GM12864 (cell line): ENCODE results near the gene OBSCN.
"Not testable (repeated sequence)": the region's sequence is repeated elsewhere in the genome, so short reads cannot be mapped to it uniquely, and the experiment has no call there.

Experiments
- DNase-seq: peaks from one replicate; pipeline ENCODE4 v3.0.0-alpha.2; 2011; ENCODE audit warnings: low read depth
- H3K4me3 ChIP-seq: 2 replicates; pipeline ENCODE4 v1.5.1; 2011; ENCODE audit warnings: mild to moderate bottlenecking, low read depth, low read length, control low read depth
- TF ChIP-seq, protein P1 (sequence below): IDR thresholded peaks from 2 replicates; pipeline ENCODE4 v1.5.1; 2011; ENCODE audit warnings: low read depth, mild to moderate bottlenecking, moderate library complexity, low read length, control low read depth, inconsistent platforms; ENCODE audit errors: missing control alignments

The OBSCN gene

DNA sequence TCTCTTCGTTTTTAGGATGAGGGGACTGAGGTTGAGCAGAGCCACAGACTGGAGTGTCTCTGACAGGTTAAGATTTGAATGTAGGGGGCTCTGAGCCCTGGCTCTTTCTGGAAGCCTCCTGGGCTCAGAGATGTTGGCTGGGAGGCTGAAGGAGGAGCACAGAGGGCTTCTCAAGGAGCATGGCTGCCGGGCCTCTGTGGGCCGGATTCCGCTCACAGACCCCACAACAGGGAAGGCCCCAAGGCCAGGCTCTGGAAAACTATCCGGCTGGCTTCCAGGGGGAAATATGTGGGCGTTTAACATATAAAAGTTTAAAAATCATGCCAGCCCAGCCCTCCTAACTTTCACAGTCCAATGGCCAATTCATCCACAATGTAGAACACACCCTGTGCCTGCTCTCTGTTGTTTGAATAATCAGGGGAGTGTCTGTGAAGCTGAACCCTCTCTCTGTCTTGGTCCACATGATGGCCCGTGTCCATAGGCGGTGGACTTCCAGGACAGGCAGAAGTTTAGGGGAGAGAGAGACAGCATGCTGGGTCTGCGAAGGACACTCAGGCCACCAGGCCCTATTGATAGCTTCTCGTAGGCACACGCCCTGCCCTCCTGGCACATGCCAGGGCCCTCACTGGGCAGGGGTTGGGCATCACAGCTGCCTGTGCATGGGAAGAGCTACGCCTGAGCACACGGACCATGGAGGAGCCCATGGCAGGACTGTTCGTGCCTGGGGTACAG lies 10.8 kb downstream of the OBSCN start:
- no peak overlapping the region for H3K4me3 ChIP-seq
- DNase-seq, result no peak
- TF ChIP-seq, protein P1, sequence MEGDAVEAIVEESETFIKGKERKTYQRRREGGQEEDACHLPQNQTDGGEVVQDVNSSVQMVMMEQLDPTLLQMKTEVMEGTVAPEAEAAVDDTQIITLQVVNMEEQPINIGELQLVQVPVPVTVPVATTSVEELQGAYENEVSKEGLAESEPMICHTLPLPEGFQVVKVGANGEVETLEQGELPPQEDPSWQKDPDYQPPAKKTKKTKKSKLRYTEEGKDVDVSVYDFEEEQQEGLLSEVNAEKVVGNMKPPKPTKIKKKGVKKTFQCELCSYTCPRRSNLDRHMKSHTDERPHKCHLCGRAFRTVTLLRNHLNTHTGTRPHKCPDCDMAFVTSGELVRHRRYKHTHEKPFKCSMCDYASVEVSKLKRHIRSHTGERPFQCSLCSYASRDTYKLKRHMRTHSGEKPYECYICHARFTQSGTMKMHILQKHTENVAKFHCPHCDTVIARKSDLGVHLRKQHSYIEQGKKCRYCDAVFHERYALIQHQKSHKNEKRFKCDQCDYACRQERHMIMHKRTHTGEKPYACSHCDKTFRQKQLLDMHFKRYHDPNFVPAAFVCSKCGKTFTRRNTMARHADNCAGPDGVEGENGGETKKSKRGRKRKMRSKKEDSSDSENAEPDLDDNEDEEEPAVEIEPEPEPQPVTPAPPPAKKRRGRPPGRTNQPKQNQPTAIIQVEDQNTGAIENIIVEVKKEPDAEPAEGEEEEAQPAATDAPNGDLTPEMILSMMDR, result no peak

GRCh38 chr1:228219245-228219961 lies 11.6 kb downstream of the OBSCN start:
- TF ChIP-seq, protein P1, result no peak
- H3K4me3 ChIP-seq, result no peak overlapping the region
- no peak for DNase-seq

- no peak overlapping the region for H3K4me3 ChIP-seq
- no peak for DNase-seq
- TF ChIP-seq, protein P1, result no peak
Measured at GRCh38 chr1:228219962-228220780, 12.3 kb downstream of the OBSCN start.

DNA sequence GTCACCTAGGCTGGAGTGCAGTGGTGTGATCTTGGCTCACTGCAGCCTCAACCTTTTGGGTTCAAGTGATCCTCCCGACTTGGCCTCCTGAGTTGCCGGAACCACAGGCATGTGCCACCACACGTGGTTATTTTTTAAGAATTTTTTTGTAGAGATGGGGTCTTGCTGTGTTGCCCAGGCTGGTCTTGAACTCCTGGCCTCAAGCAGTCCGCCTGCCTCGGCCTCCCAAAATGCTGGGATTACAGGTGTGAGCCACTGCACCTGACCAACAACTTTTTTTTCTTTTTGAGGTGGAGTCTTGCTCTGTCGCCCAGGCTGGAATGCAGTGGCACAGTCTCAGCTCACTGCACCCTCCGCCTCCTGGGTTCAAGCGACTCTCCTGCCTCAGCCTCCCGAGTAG lies 13.3 kb downstream of the OBSCN start:
- not testable (repeated sequence) for DNase-seq, H3K4me3 ChIP-seq

GRCh38 chr1:228222548-228222947 lies 14.7 kb downstream of the OBSCN start:
- no peak for DNase-seq
- H3K4me3 ChIP-seq, result no peak overlapping the region
- TF ChIP-seq, protein P1, result no peak

GRCh38 chr1:228224198-228225164 lies 16.6 kb downstream of the OBSCN start:
- DNase-seq, result no peak
- H3K4me3 ChIP-seq, result no peak overlapping the region
- TF ChIP-seq, protein P1, result no peak
